IMR-90 (cell line): ENCODE measurements around the gene CEP104. TPM values are rescaled to one million over a fixed set of nuclear protein-coding genes. Genes with fewer than 3 reads are reported as not detected.

ENCODE experiments used
- ATAC-seq: fragments of 200-7000 bp; cut with Tn5 transposase; 2 replicates; pipeline ENCODE4 v1.9.1; 2020; ENCODE audit warnings: low read depth, mild to moderate bottlenecking, moderate library complexity
- BruUV-seq: library from RNA; stranded (reverse); fragments of 400-500 nt; replicated peaks from 2 replicates; lab custom pipeline; 2021; lab: Mats Ljungman, UMichigan
- CTCF ChIA-PET: fragments of 300-600 bp; formaldehyde crosslinking; extraction: SDS; loops from one replicate; lab custom pipeline; 2021; ENCODE audit warnings: antibody characterized with exemption; lab: Yijun Ruan, JAX
- POLR2A ChIA-PET: fragments of 300-600 bp; sonication (Branson Sonifier 250); formaldehyde crosslinking; loops from one replicate; lab custom pipeline; 2022; ENCODE audit warnings: antibody characterized with exemption; ENCODE audit not compliant: unreplicated experiment; lab: Charles Lee
- DNase-seq: peaks from one replicate; pipeline ENCODE4 v3.0.0; 2013
- H2AFZ ChIP-seq: replicated peaks from 2 replicates; pipeline ENCODE3; 2013; ENCODE audit warnings: low read length, mild to moderate bottlenecking; ENCODE audit not compliant: poor library complexity
- H2AK5ac ChIP-seq: 2 replicates; pipeline ENCODE4 v1.6.1; 2013; ENCODE audit warnings: low read depth, low read length, inconsistent platforms
- H2AK9ac ChIP-seq: replicated peaks from 2 replicates; pipeline ENCODE3; 2013; ENCODE audit warnings: mild to moderate bottlenecking, low read depth, low read length, moderate library complexity; ENCODE audit not compliant: poor library complexity
- H2BK120ac ChIP-seq: 2 replicates; pipeline ENCODE4 v1.6.1; 2013; ENCODE audit warnings: low read depth, low read length, inconsistent platforms
- H2BK15ac ChIP-seq: 3 replicates; pipeline ENCODE4 v1.6.1; 2013; ENCODE audit warnings: low read depth, low read length, inconsistent platforms
- H2BK20ac ChIP-seq: 2 replicates; pipeline ENCODE4 v1.6.1; 2013; ENCODE audit warnings: low read depth, mild to moderate bottlenecking, inconsistent platforms, low read length, moderate library complexity
- H2BK5ac ChIP-seq: 2 replicates; pipeline ENCODE4 v1.6.1; 2013; ENCODE audit warnings: mild to moderate bottlenecking, low read depth, low read length, inconsistent platforms; ENCODE audit not compliant: poor library complexity, severe bottlenecking
- H3K14ac ChIP-seq: replicated peaks from 2 replicates; pipeline ENCODE4 v1.6.1; 2013; ENCODE audit warnings: low read depth, low read length, inconsistent platforms
- H3K18ac ChIP-seq: 2 replicates; pipeline ENCODE4 v1.6.1; 2013; ENCODE audit warnings: low read depth, low read length, control low read depth
- H3K23ac ChIP-seq: 2 replicates; pipeline ENCODE4 v1.6.1; 2013; ENCODE audit warnings: low read depth, low read length, inconsistent platforms
- H3K27ac ChIP-seq: 2 replicates; pipeline ENCODE4 v1.5.1; 2013; ENCODE audit warnings: mild to moderate bottlenecking, control low read depth, low read length; ENCODE audit not compliant: insufficient read depth
- H3K27me3 ChIP-seq: 2 replicates; pipeline ENCODE4 v1.6.1; 2013; ENCODE audit warnings: low read length; ENCODE audit not compliant: control insufficient read depth, insufficient read depth
- H3K36me3 ChIP-seq: 2 replicates; pipeline ENCODE4 v1.6.1; 2013; ENCODE audit warnings: low read length, mixed read lengths; ENCODE audit not compliant: control insufficient read depth, insufficient read depth
- H3K4ac ChIP-seq: 2 replicates; pipeline ENCODE4 v1.6.1; 2013; ENCODE audit warnings: low read depth, low read length, inconsistent platforms
- H3K4me1 ChIP-seq: 2 replicates; pipeline ENCODE4 v1.6.1; 2013; ENCODE audit warnings: low read length, mixed read lengths; ENCODE audit not compliant: control insufficient read depth, insufficient read depth
- H3K4me2 ChIP-seq: 2 replicates; pipeline ENCODE4 v1.6.1; 2013; ENCODE audit warnings: low read depth, mild to moderate bottlenecking, control low read depth, low read length, moderate library complexity
- H3K4me3 ChIP-seq: 2 replicates; pipeline ENCODE4 v1.5.1; 2013; ENCODE audit warnings: low read depth, mild to moderate bottlenecking, control low read depth, low read length, moderate library complexity; ENCODE audit not compliant: insufficient read depth
- H3K56ac ChIP-seq: 2 replicates; pipeline ENCODE4 v1.6.1; 2013; ENCODE audit warnings: low read length, inconsistent platforms; ENCODE audit not compliant: insufficient read depth; ENCODE audit errors: extremely low read depth
- H3K79me1 ChIP-seq, 2 experiments: 2 replicates each; pipeline ENCODE4 v1.6.1; 2013; ENCODE audit warnings: low read length in 2 of 2, inconsistent platforms in 1 of 2, low read depth in 1 of 2
- H3K9ac ChIP-seq: 2 replicates; pipeline ENCODE4 v1.6.1; 2013; ENCODE audit warnings: low read depth, low read length, control low read depth
- H3K9me1 ChIP-seq: 2 replicates; pipeline ENCODE4 v1.6.1; 2013; ENCODE audit warnings: low read length, inconsistent platforms; ENCODE audit not compliant: insufficient read depth
- H3K9me3 ChIP-seq: 2 replicates; pipeline ENCODE4 v1.6.1; 2013; ENCODE audit warnings: low read length; ENCODE audit not compliant: control insufficient read depth, insufficient read depth
- H4K20me1 ChIP-seq: 2 replicates; pipeline ENCODE4 v1.6.1; 2013; ENCODE audit warnings: low read length, inconsistent platforms; ENCODE audit not compliant: insufficient read depth
- H4K5ac ChIP-seq: 2 replicates; pipeline ENCODE4 v1.6.1; 2013; ENCODE audit warnings: mild to moderate bottlenecking, low read depth, low read length, control low read depth
- H4K8ac ChIP-seq, 2 experiments: 2 replicates each; pipeline ENCODE4 v1.6.1; 2013; ENCODE audit warnings: low read depth in 2 of 2, low read length in 2 of 2, control low read depth in 1 of 2, inconsistent platforms in 1 of 2
- H4K91ac ChIP-seq: 2 replicates; pipeline ENCODE4 v1.6.1; 2013; ENCODE audit warnings: low read depth, low read length, inconsistent platforms; ENCODE audit not compliant: insufficient read depth
- BHLHE40 ChIP-seq: fragments of 150-350 bp; IDR thresholded peaks from 2 replicates; pipeline ENCODE4 v1.6.1; 2016; ENCODE audit warnings: mild to moderate bottlenecking, low read depth, low read length
- CEBPB ChIP-seq: IDR thresholded peaks from 2 replicates; pipeline ENCODE4 v1.6.1; 2012; ENCODE audit warnings: low read depth, low read length, improper control_type of control experiment
- CTCF ChIP-seq: conservative IDR thresholded peaks from 2 replicates; pipeline ENCODE4 v1.5.1; 2012; ENCODE audit warnings: mild to moderate bottlenecking, low read depth, low read length, improper control_type of control experiment
- ELK1 ChIP-seq: fragments of 150-350 bp; IDR thresholded peaks from 2 replicates; pipeline ENCODE4 v1.6.1; 2016; ENCODE audit warnings: low read depth, mild to moderate bottlenecking, low read length, moderate library complexity, borderline replicate concordance
- MAZ ChIP-seq: IDR thresholded peaks from 2 replicates; pipeline ENCODE4 v1.6.1; 2012; ENCODE audit warnings: low read depth, mild to moderate bottlenecking, low read length, improper control_type of control experiment, moderate library complexity, borderline replicate concordance
- SMC3 ChIP-seq: fragments of 150-350 bp; IDR thresholded peaks from 2 replicates; pipeline ENCODE4 v1.6.1; 2016; ENCODE audit warnings: low read depth, mild to moderate bottlenecking, antibody characterized with exemption, low read length, moderate library complexity
- USF2 ChIP-seq: fragments of 150-350 bp; IDR thresholded peaks from 2 replicates; pipeline ENCODE4 v1.6.1; 2017; ENCODE audit warnings: mild to moderate bottlenecking, antibody characterized with exemption, low read length, low read depth
- WGBS, 2 experiments: methylation state at CpG; one replicate each; pipeline versions ENCODE4 v1.1.5 to v1.1.7; 2013; ENCODE audit warnings: missing lambda C conversion rate in 2 of 2; ENCODE audit not compliant: insufficient read length in 1 of 2; ENCODE audit errors: extremely low coverage in 2 of 2; 5-methylcytosine and 5-hydroxymethylcytosine counted together
- dilution Hi-C: fragments of 300-500 bp; cut with HindIII; formaldehyde crosslinking; loops from one replicate; pipeline ENCODE4 v1.14.3; 2018; ENCODE audit warnings: low sequenced_read_pairs; ENCODE audit not compliant: unreplicated experiment
- in situ Hi-C: fragments of 300-500 bp; cut with MboI; formaldehyde crosslinking; loops from 3 replicates; pipeline ENCODE4 v1.14.3; 2019; ENCODE audit warnings: low sequenced_read_pairs, inconsistent platforms, mixed read lengths
- intact Hi-C: fragments of 100-400 bp; cut with micrococcal nuclease; formaldehyde crosslinking; loops from 2 replicates; pipeline ENCODE4 v1.10.0; 2022
- polyA plus RNA-seq, 3 experiments: library from polyadenylated mRNA; depleted of rRNA; stranded (reverse); fragments of >200 nt; gene quantifications; 2 replicates each; pipeline ENCODE4 v1.2.3, GENCODE V29; 2012; ENCODE audit warnings: low replicate concordance in 1 of 3
- total RNA-seq: library from RNA; depleted of rRNA; stranded (reverse); fragments of >200 nt; gene quantifications from 2 replicates; pipeline ENCODE4 v1.2.3, GENCODE V29; 2012

The CEP104 gene
- total and polyA plus RNA-seq, 2 of the 4 experiments (the other 2 are of a cell fraction) = 14.3 to 17.5 TPM

- no peak overlapping the region for H3K4me3 ChIP-seq
- H3K4me2 ChIP-seq = no peak overlapping the region
- no peak overlapping the region for H3K4ac ChIP-seq
- H3K27ac ChIP-seq = no peak overlapping the region
- H3K4me1 ChIP-seq = no peaks in the 10 kb centered on the region
- no peak overlapping the region for H2AK9ac ChIP-seq
- H4K91ac ChIP-seq = no peak overlapping the region
- H3K56ac ChIP-seq = no peak overlapping the region
- no peak overlapping the region for H2AK5ac ChIP-seq
- ATAC-seq = no peak
- CTCF ChIA-PET = no interaction called here
- no peak overlapping the region for H3K9ac ChIP-seq
- no peak overlapping the region for H2BK5ac ChIP-seq
- H4K8ac ChIP-seq = no peak overlapping the region
- H3K36me3 ChIP-seq = no peaks in the 10 kb centered on the region
- in situ Hi-C loops (no loop called here), dilution Hi-C loops (no loop called here), intact Hi-C loops (no loop called here)
- no peak overlapping the region for H2AFZ ChIP-seq
- POLR2A ChIA-PET = no interaction called here
- DNase-seq = no peak
- WGBS, 2 experiments = no CpG with 5 or more reads among the region's 5 CpGs
- H3K27me3 ChIP-seq = no peaks in the 10 kb centered on the region
- H3K9me3 ChIP-seq = no peaks in the 10 kb centered on the region
- no peak for TF ChIP-seq CTCF
- TF ChIP-seq CEBPB = no peak
- TF ChIP-seq ELK1 = no peak
- TF ChIP-seq MAZ = no peak
- no peak for TF ChIP-seq USF2
- TF ChIP-seq SMC3 = no peak
- no peak for TF ChIP-seq BHLHE40
- no peaks in the 10 kb centered on the region for H4K20me1 ChIP-seq
- H3K79me1 ChIP-seq = no peaks in the 10 kb centered on the region
- H2BK20ac ChIP-seq = no peak overlapping the region
- H3K14ac ChIP-seq = no peak overlapping the region
- no peak overlapping the region for H2BK15ac ChIP-seq
- BruUV-seq = no TSS peak
- H2BK120ac ChIP-seq = no peak overlapping the region
- H3K9me1 ChIP-seq = no peaks in the 10 kb centered on the region
- no peak overlapping the region for H4K5ac ChIP-seq
- H3K18ac ChIP-seq = no peak overlapping the region
- H3K23ac ChIP-seq = no peak overlapping the region
These were observed 49.2 kb downstream of the CEP104 start for GRCh38 chr1:3807769-3808168.
